Activated T-helper 1 cell treated with anti-CD3 and anti-CD28 coated beads, Interleukin-12 subunit alpha, Interleukin-12 subunit beta, Interleukin-2, Interleukin-4 antibody, amounts not matched to agents 30 ng/mL and 10 ng/mL and 1 ng/mL, durations not matched to agents 14 hours and 24 hours and 36 hours (primary cell): ENCODE measurements around the gene HNRNPA1L2. TPM values are rescaled to one million over a fixed set of nuclear protein-coding genes. Genes with fewer than 3 reads are reported as not detected.
A peak's percentile ranks its signal among the peaks of the same experiment; 100 is the strongest.
"Not testable (repeated sequence)": the region's sequence is repeated elsewhere in the genome, so short reads cannot be mapped to it uniquely, and the experiment has no call there.

Source experiments
- DNase-seq: peaks from one replicate; pipeline ENCODE4 v3.0.0; 2021; ENCODE audit warnings: low spot score
- H3K27ac Mint-ChIP-seq: one replicate; pipeline ENCODE4 v1.8.0; 2021; ENCODE audit warnings: mild to moderate bottlenecking, mixed read lengths
- H3K27me3 Mint-ChIP-seq: one replicate; pipeline ENCODE4 v1.8.0; 2022; ENCODE audit warnings: mild to moderate bottlenecking, moderate library complexity, mixed read lengths; ENCODE audit not compliant: insufficient read depth
- H3K36me3 Mint-ChIP-seq: one replicate; pipeline ENCODE4 v1.8.0; 2021; ENCODE audit warnings: low read depth, mixed read lengths
- H3K4me1 Mint-ChIP-seq: one replicate; pipeline ENCODE4 v1.8.0; 2021; ENCODE audit warnings: low read depth, mixed read lengths
- H3K4me3 Mint-ChIP-seq: one replicate; pipeline ENCODE4 v1.8.0; 2021; ENCODE audit warnings: mild to moderate bottlenecking, moderate library complexity, mixed read lengths
- H3K9me3 Mint-ChIP-seq: one replicate; pipeline ENCODE4 v1.8.0; 2021; ENCODE audit warnings: mixed read lengths
- intact Hi-C: fragments of 100-400 bp; cut with micrococcal nuclease; formaldehyde crosslinking; loops from one replicate; pipeline ENCODE4 v1.15.1; 2024
- total RNA-seq: library from RNA; stranded (reverse); gene quantifications from 2 replicates; pipeline ENCODE4 v1.2.3, GENCODE V29; 2022

Gene HNRNPA1L2
- total RNA-seq, 1 donor from 2014 or later, result 8.8 TPM

DNA sequence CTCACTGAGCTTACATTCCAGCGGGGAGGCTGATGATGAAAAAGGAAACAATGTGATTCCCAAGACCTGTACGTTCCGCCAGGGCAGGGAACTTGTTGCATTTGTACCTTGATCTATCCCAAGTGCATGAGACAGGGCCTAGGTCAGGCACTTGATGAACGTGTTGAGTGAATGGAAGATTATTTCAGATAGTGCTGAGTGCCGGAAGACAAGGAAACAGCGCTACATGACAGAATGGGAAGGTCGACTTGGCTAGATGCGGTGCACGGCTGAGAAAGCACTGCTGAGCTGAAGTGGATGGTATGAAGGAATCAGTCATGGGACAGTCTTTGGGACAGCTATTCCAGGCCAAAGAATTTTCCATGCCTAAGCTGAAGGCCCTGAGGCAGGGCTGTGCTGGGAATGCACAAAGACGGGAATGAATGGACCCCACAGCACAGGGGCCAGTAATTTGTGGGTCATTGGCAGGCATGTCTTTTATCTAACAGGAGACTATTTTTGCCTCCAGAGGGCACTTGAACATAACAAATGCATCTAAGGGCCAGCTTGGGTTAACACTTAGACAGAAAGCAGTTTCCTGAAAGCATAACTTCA, 33.1 kb upstream of the HNRNPA1L2 start:
- DNase-seq, H3K4me3 Mint-ChIP-seq, H3K9me3 Mint-ChIP-seq, H3K27ac Mint-ChIP-seq, H3K36me3 Mint-ChIP-seq, H3K4me1 Mint-ChIP-seq: not testable (repeated sequence)
- intact Hi-C loops, result loop anchor here (2.0 kb wide), 1 partner anchor 200 kb away; no protein-coding TSS in a partner anchor
- peaks cover 16% of the 10 kb centered on the region for H3K27me3 Mint-ChIP-seq

DNA sequence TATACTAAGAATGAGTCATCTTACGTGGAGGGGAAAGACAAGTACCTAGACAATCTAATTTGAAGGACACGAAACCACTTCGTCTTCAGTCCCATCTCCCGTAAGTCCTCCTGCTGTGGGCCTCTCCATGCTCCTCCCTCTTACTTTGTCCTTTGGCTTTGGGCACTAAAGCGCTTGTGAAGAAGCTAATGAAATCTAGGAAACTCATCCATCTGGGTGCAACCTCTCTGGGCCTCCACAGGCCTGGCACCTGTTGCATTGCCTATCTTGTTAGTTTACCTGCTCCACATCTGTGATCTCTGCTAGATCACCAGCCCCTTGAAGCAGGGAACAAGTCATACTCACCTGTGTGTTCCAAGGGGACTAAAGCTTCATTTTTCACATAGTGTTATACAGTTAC, 32.1 kb upstream of the HNRNPA1L2 start:
- H3K9me3 Mint-ChIP-seq, H3K36me3 Mint-ChIP-seq: not testable (repeated sequence)

GRCh38 chr13:52615134-52615801, 27.0 kb upstream of the HNRNPA1L2 start:
- peaks cover 13% of the 10 kb centered on the region for H3K4me1 Mint-ChIP-seq
- no peak for DNase-seq
- H3K9me3 Mint-ChIP-seq, result no peaks in the 10 kb centered on the region
- H3K27ac Mint-ChIP-seq, result no peak overlapping the region
- peaks cover 9% of the 10 kb centered on the region for H3K27me3 Mint-ChIP-seq
- intact Hi-C loops, result loop anchor here (10.0 kb wide), 1 partner anchor 420 kb away; no protein-coding TSS in a partner anchor
- H3K4me3 Mint-ChIP-seq, result peak overlapping the region; percentile 76
- H3K36me3 Mint-ChIP-seq, result peaks cover 2% of the 10 kb centered on the region

More for the DNA sequence above, 32.1 kb upstream of the HNRNPA1L2 start:
- H3K4me1 Mint-ChIP-seq, DNase-seq, H3K4me3 Mint-ChIP-seq, H3K27ac Mint-ChIP-seq: not testable (repeated sequence)
- intact Hi-C loops, result loop anchor here (10.0 kb wide), 1 partner anchor 415 kb away; no protein-coding TSS in a partner anchor
- H3K27me3 Mint-ChIP-seq, result peaks cover 16% of the 10 kb centered on the region

- H3K36me3 Mint-ChIP-seq, result peaks cover 2% of the 10 kb centered on the region
- peak overlapping the region; percentile 99 for H3K4me3 Mint-ChIP-seq
- peaks cover 13% of the 10 kb centered on the region for H3K4me1 Mint-ChIP-seq
- no peak for DNase-seq
- H3K27me3 Mint-ChIP-seq, result peaks cover 8% of the 10 kb centered on the region
- H3K27ac Mint-ChIP-seq, result peak overlapping the region; percentile 95
- no peaks in the 10 kb centered on the region for H3K9me3 Mint-ChIP-seq
- intact Hi-C loops, result loop anchor here (10.0 kb wide), 1 partner anchor 421 kb away; no protein-coding TSS in a partner anchor
Observed at GRCh38 chr13:52615812-52616211, 26.4 kb upstream of the HNRNPA1L2 start.

DNA sequence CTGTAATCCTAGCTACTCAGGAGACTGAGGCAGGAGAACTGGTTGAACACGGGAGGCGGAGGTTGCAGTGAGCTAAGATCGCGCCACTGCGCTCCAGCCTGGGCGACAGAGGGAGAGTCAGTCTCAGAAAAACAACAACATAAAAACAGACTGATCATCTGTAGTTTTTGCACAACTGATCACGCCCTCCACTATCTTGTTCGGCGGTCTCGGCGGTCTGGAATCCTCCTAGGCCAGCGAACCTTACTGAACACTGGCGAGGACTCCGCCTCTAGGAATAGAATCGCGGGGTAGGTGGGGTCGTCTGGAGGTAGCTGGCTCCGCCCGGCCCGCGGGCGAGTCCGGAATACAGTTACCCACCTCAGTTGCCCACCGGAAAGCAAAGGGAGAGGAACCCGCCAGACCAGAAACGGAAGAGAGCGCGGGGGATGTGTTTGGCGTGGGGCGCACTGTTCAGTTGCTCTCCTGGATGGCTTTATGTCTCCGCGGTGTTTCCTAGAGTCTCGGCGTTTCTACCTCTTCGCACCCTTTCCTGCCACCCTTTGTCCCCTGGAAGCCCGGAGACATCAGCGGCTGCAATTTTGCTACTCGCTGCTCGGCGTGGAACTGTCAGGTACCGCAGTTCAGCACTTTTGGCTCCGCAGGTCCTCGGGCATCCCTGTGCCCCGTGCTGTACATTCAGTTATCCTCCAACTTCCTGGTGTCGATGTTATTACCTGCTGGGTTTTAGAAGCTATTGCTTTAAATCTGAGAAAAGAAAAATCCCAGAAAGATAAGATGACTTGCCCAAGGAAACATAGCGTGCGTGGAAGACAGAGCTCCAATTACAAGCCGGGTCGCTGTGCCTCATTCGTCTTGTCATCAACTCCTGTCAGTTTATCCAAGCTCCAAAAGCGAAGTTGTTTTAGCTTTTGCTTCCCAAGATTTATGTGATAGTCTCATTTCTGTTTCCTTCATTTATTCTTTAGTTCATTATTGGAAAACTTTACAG, 24.9 kb upstream of the HNRNPA1L2 start:
- DNase-seq, result peak; percentile 80
- Mint-ChIP-seq H3K27ac (peak overlapping the region; percentile 95), H3K4me3 (peak overlapping the region; percentile 99), H3K4me1 (peaks cover 13% of the 10 kb centered on the region), H3K36me3 (peaks cover 4% of the 10 kb centered on the region), H3K27me3 (no peaks in the 10 kb centered on the region), H3K9me3 (no peaks in the 10 kb centered on the region)
- intact Hi-C loops, result loop anchor here (1.0 to 10.0 kb wide), 5 partner anchors 18 to 423 kb away; partner anchors contain the start of genes CKAP2, SUGT1 and VPS36

GRCh38 chr13:52631083-52631690, 11.0 kb upstream of the HNRNPA1L2 start:
- H3K4me3 Mint-ChIP-seq, H3K4me1 Mint-ChIP-seq, DNase-seq, H3K27ac Mint-ChIP-seq, H3K9me3 Mint-ChIP-seq, intact Hi-C loops, H3K27me3 Mint-ChIP-seq: not testable (repeated sequence)
- peaks cover 11% of the 10 kb centered on the region for H3K36me3 Mint-ChIP-seq

DNA sequence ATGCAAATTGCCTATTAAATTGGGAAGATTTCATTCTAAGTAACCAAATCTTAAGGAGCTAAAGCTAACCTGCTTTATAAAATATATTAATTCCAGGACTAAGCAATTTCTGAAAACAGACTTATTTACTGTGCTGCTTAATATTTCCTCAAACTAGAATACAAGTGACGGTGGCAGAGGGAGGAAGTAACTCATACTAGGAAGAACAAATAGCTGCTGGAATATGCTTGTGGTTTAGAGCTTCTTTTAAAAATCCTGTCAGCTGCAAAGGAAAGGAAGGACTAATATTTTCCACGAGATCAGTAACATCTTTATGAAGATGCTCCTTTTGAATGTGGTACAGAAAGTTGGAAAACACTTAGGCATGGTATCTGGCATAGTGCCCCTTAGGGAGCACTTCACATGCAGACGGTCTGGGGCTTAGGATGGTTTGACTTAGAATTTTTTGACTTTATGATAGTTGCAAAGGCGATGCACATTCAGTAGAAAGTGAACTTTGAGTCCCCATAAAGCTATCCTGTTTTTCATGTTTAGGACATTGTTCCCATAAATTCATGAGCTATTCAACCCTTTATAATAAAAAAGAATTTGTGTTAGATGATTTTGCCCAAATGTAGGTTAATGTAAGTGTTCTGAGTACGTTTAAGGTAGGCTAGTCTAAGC, 3.4 kb upstream of the HNRNPA1L2 start:
- peaks cover 5% of the 10 kb centered on the region for H3K4me1 Mint-ChIP-seq
- no peak for DNase-seq
- intact Hi-C loops, result no loop called here
- H3K27ac Mint-ChIP-seq, result no peak overlapping the region
- H3K4me3 Mint-ChIP-seq, result no peak overlapping the region
- H3K9me3 Mint-ChIP-seq, result no peaks in the 10 kb centered on the region
- H3K36me3 Mint-ChIP-seq, result peaks cover 24% of the 10 kb centered on the region
- H3K27me3 Mint-ChIP-seq, result no peaks in the 10 kb centered on the region

- peaks cover 22% of the 10 kb centered on the region for H3K36me3 Mint-ChIP-seq
- intact Hi-C loops, result no loop called here
- H3K4me1 Mint-ChIP-seq, result peaks cover 5% of the 10 kb centered on the region
- H3K27ac Mint-ChIP-seq, result no peak overlapping the region
- no peak overlapping the region for H3K4me3 Mint-ChIP-seq
- no peaks in the 10 kb centered on the region for H3K9me3 Mint-ChIP-seq
- H3K27me3 Mint-ChIP-seq, result no peaks in the 10 kb centered on the region
- no peak for DNase-seq
Observed at GRCh38 chr13:52644108-52644507, 1.9 kb downstream of the HNRNPA1L2 start.

DNA sequence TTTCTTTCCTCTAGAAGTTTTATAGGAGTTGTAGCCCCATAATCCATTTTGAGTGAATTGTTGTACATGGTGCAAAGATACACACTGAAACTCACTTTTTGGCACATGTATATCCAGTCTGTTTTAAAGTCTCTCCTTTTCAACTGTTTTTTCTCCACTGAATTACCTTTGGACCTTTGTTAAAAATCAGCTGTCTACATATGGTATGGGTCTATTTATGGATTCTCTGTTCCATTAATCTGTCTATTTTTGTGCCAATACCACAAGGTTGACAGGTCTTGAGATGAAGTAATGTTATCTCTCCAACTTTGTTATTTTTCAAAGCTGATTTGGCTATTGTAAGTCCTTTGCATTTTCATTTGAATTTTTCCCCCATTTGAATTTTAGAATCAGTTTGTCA, 4.7 kb downstream of the HNRNPA1L2 start:
- no peak for DNase-seq
- Mint-ChIP-seq H3K4me3 (no peak overlapping the region), H3K27me3 (no peaks in the 10 kb centered on the region), H3K27ac (no peak overlapping the region), H3K9me3 (no peaks in the 10 kb centered on the region), H3K36me3 (peaks cover 17% of the 10 kb centered on the region), H3K4me1 (peaks cover 20% of the 10 kb centered on the region)
- intact Hi-C loops, result no loop called here

DNA sequence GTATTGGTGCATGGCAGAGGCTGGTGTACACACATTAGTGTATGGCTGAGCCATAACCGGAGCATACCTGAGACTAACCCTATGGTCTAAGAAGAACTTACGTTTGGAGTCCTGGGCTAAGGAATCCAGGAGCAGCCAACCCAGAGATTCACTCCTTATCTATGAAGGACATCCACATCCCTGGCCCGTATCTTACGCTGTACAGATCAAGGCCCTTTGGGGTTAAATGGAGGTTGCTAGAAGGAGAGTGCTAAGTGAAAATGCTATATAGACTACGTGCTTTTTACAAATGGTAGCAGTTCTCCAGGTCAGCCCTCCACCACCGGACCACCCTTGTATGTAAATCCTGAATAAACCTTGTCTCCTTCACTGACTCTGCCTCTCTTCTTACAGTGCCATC, 8.5 kb downstream of the HNRNPA1L2 start:
- peaks cover 15% of the 10 kb centered on the region for H3K4me1 Mint-ChIP-seq
- H3K9me3 Mint-ChIP-seq, result no peaks in the 10 kb centered on the region
- no peak overlapping the region for H3K27ac Mint-ChIP-seq
- no peaks in the 10 kb centered on the region for H3K27me3 Mint-ChIP-seq
- DNase-seq, result no peak
- peaks cover 16% of the 10 kb centered on the region for H3K36me3 Mint-ChIP-seq
- intact Hi-C loops, result loop anchor here (5.0 kb wide), 1 partner anchor 157 kb away; no protein-coding TSS in a partner anchor
- no peak overlapping the region for H3K4me3 Mint-ChIP-seq

DNA sequence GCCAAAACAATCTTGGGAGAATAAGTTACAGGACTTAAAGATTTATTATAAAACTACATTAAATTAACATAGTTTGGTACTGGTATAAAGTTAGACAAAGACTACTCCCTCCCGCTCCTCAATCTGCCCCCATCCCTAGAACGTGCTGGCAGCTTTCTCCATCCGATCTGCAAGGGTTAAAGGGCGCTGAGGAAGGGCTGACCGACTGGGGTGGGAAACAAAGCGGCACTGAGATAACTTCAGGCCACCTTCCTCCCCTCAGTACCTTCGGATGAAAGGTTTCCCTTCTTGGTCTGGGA, 9.6 kb downstream of the HNRNPA1L2 start:
- no peaks in the 10 kb centered on the region for H3K27me3 Mint-ChIP-seq
- no peak overlapping the region for H3K27ac Mint-ChIP-seq
- intact Hi-C loops, result loop anchor here (1.0 to 5.0 kb wide), 10 partner anchors 13 to 1199 kb away; partner anchors contain the start of genes ALG11, CKAP2, INTS6 and VPS36
- peaks cover 16% of the 10 kb centered on the region for H3K36me3 Mint-ChIP-seq
- peaks cover 15% of the 10 kb centered on the region for H3K4me1 Mint-ChIP-seq
- H3K4me3 Mint-ChIP-seq, result no peak overlapping the region
- DNase-seq, result no peak
- H3K9me3 Mint-ChIP-seq, result no peaks in the 10 kb centered on the region
